Naive thymus-derived CD4-positive, alpha-beta T cell (primary cell): Measurements from ENCODE around the gene DOCK8. TPM values are rescaled to one million over a fixed set of nuclear protein-coding genes. Genes with fewer than 3 reads are reported as not detected.

ENCODE experiments used
- ATAC-seq: fragments of 150-1000 bp; cut with Tn5 transposase; 2 replicates; pipeline ENCODE4 v1.10.0; 2021; ENCODE audit warnings: mild to moderate bottlenecking, moderate library complexity
- CTCF ChIA-PET: fragments of 350-600 bp; sonication (Branson Sonifier 250); formaldehyde crosslinking; loops from one replicate; lab custom pipeline; 2021; ENCODE audit warnings: antibody characterized with exemption; lab: Charles Lee
- POLR2A ChIA-PET: fragments of 350-600 bp; sonication (Branson Sonifier 250); formaldehyde crosslinking; loops from one replicate; lab custom pipeline; 2021; ENCODE audit warnings: antibody characterized with exemption, inconsistent platforms; lab: Charles Lee
- DNase-seq, 9 donors: peaks; one replicate each; pipeline versions ENCODE4 v3.0.0 to v3.0.0-alpha.2; 2020 to 2022; ENCODE audit warnings: mixed read lengths in 1 of 9
- H3K27ac ChIP-seq: one replicate; pipeline ENCODE4 v1.7.0; 2013; ENCODE audit warnings: mild to moderate bottlenecking, low read depth, low read length, moderate library complexity
- H3K27me3 ChIP-seq, 2 donors: one replicate each; pipeline ENCODE4 v1.7.0; 2013; ENCODE audit warnings: low read length in 2 of 2, mild to moderate bottlenecking in 2 of 2, moderate library complexity in 2 of 2; ENCODE audit not compliant: control insufficient read depth in 2 of 2, insufficient read depth in 2 of 2
- H3K36me3 ChIP-seq, 3 experiments: 1 replicate in 2 of 3; 2 replicates in 1 of 3; pipeline ENCODE4 v1.7.0; 2013; ENCODE audit warnings: low read length in 3 of 3, mild to moderate bottlenecking in 3 of 3, moderate library complexity in 1 of 3; ENCODE audit not compliant: insufficient read depth in 3 of 3, control insufficient read depth in 2 of 3
- H3K4me1 ChIP-seq, 2 donors: one replicate each; pipeline ENCODE4 v1.7.0; 2013; ENCODE audit warnings: low read length in 2 of 2, mild to moderate bottlenecking in 2 of 2, moderate library complexity in 1 of 2; ENCODE audit not compliant: control insufficient read depth in 2 of 2, insufficient read depth in 2 of 2
- H3K4me3 ChIP-seq: 2 replicates; pipeline ENCODE4 v1.7.0; 2013; ENCODE audit warnings: mild to moderate bottlenecking, low read length
- H3K9me3 ChIP-seq, 3 experiments: 1 replicate in 2 of 3; 2 replicates in 1 of 3; pipeline ENCODE4 v1.7.0; 2013; ENCODE audit warnings: low read length in 3 of 3; ENCODE audit not compliant: control insufficient read depth in 2 of 3
- H3K27ac Mint-ChIP-seq, 9 donors: one replicate each; pipeline ENCODE4 v1.8.0; 2020 to 2022; ENCODE audit warnings: mixed read lengths in 9 of 9, mild to moderate bottlenecking in 8 of 9, moderate library complexity in 5 of 9, inconsistent platforms in 2 of 9
- H3K27me3 Mint-ChIP-seq, 5 donors: one replicate each; pipeline ENCODE4 v1.8.0; 2021 to 2022; ENCODE audit warnings: mixed read lengths in 5 of 5, mild to moderate bottlenecking in 1 of 5
- H3K36me3 Mint-ChIP-seq, 5 donors: one replicate each; pipeline ENCODE4 v1.8.0; 2020 to 2022; ENCODE audit warnings: mixed read lengths in 5 of 5, mild to moderate bottlenecking in 3 of 5, inconsistent platforms in 1 of 5
- H3K4me1 Mint-ChIP-seq, 7 donors: one replicate each; pipeline ENCODE4 v1.8.0; 2020 to 2022; ENCODE audit warnings: mixed read lengths in 7 of 7, mild to moderate bottlenecking in 3 of 7, inconsistent platforms in 1 of 7
- H3K4me3 Mint-ChIP-seq, 10 donors: one replicate each; pipeline ENCODE4 v1.8.0; 2020 to 2022; ENCODE audit warnings: mild to moderate bottlenecking in 10 of 10, mixed read lengths in 10 of 10, moderate library complexity in 6 of 10, inconsistent platforms in 2 of 10
- H3K9me3 Mint-ChIP-seq, 11 donors: one replicate each; pipeline ENCODE4 v1.8.0; 2020 to 2022; ENCODE audit warnings: mixed read lengths in 11 of 11, mild to moderate bottlenecking in 4 of 11, inconsistent platforms in 1 of 11, moderate library complexity in 1 of 11
- intact Hi-C, 2 donors: fragments of 100-400 bp; cut with micrococcal nuclease; formaldehyde crosslinking; loops; one replicate each; pipeline ENCODE4 v1.15.1; 2023
- polyA plus RNA-seq, 2 donors: library from polyadenylated mRNA; unstranded; fragments of 300-500 nt; fragmentation: Illumina TruSeq; gene quantifications; one replicate each; pipeline ENCODE4 v1.2.3, GENCODE V29; 2021
- total RNA-seq, 6 experiments: library from RNA in 5 of 6; stranded (reverse) in 5 of 6; gene quantifications; 1 replicate in 5 of 6; 2 replicates in 1 of 6; pipeline ENCODE4 v1.2.3 and lab custom pipeline; 2021 to 2026

The DOCK8 gene
- total and polyA plus RNA-seq, 7 experiments from 2014 or later, result 47.7 to 294 (median 225) TPM

GRCh38 chr9:488448-488847, 273.8 kb downstream of the DOCK8 start:
- Histone ChIP-seq H3K27ac (no peak overlapping the region), H3K4me3 (no peak overlapping the region), H3K27me3 (no peaks in the 10 kb centered on the region), H3K36me3 (no peaks in the 10 kb centered on the region), H3K9me3 (no peaks in the 10 kb centered on the region), H3K4me1 (no peaks in the 10 kb centered on the region)
- DNase-seq, result no peak
- ChIA-PET POLR2A (no interaction called here), CTCF (no interaction called here)
- H3K4me1 Mint-ChIP-seq, result no peaks in the 10 kb centered on the region
- no peaks in the 10 kb centered on the region for H3K27me3 Mint-ChIP-seq
- peaks cover 0 to 11% (median 8%) of the 10 kb centered on the region in 5 donors for H3K36me3 Mint-ChIP-seq
- peaks cover 0 to 16% (median 2%) of the 10 kb centered on the region in 11 donors for H3K9me3 Mint-ChIP-seq
- intact Hi-C loops, result no loop called here
- ATAC-seq, result no peak
- no peak overlapping the region for H3K4me3 Mint-ChIP-seq
- H3K27ac Mint-ChIP-seq, result peak overlapping the region in 2 of 9 donors; percentile 4 to 14

GRCh38 chr9:489198-490197, 274.8 kb downstream of the DOCK8 start:
- Histone ChIP-seq H3K4me1 (no peaks in the 10 kb centered on the region), H3K4me3 (no peak overlapping the region), H3K27me3 (no peaks in the 10 kb centered on the region), H3K36me3 (no peaks in the 10 kb centered on the region), H3K9me3 (no peaks in the 10 kb centered on the region), H3K27ac (no peak overlapping the region)
- intact Hi-C loops, result no loop called here
- no peak overlapping the region for H3K27ac Mint-ChIP-seq
- H3K4me3 Mint-ChIP-seq, result no peak overlapping the region
- DNase-seq (no peak), ATAC-seq (no peak)
- ChIA-PET POLR2A (no interaction called here), CTCF (interaction anchor here (0.6 kb wide), 1 partner anchor 14 kb away, joined by 3 read pairs; no protein-coding TSS in a partner anchor)
- H3K27me3 Mint-ChIP-seq, result no peaks in the 10 kb centered on the region
- H3K4me1 Mint-ChIP-seq, result peaks cover 0 to 3% (median 0%) of the 10 kb centered on the region in 7 donors
- peaks cover 0 to 9% (median 0%) of the 10 kb centered on the region in 5 donors for H3K36me3 Mint-ChIP-seq
- H3K9me3 Mint-ChIP-seq, result peaks cover 0 to 5% (median 0%) of the 10 kb centered on the region in 11 donors

DNA sequence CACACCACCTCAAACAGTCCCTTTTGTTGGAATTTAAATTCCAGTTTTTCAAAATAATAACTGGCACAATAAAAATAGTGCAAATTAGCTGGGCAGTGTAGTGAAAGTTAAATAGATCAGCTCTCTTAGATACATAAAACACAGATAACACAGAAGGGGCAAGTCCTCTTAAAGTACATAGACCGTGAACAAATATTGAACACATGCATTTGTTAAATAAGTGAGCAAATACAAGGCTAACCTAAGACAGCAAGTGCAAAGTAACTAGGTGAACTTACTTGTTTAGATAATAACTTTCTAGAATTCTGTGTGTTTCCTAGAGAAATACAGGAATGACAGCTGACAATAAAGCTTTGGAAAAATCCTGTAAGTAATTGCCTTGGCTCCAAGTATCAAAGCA, 280.1 kb downstream of the DOCK8 start:
- Mint-ChIP-seq H3K4me1 (peaks cover 0 to 4% (median 0%) of the 10 kb centered on the region in 7 donors), H3K27ac (no peak overlapping the region)

DNA sequence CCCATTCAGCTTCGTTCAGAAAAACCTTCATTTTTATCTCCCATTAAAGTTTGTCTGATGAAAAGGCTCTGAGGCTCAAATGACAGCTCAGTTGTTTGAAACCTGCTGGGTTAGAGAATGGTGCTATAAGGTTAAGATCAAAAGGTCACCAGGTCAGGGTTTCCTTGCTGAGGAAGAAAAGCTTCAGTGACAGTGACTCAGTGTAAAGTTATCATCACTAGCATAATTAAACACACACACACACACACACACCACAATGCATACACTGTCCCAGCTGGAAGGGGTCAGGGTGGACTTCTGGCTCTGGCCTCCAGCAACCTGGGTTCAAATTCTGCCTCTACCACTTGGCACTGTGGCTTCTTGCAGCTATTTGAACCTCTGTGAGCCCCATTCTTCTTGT, 281.1 kb downstream of the DOCK8 start:
- no peak overlapping the region for H3K4me3 ChIP-seq
- no peaks in the 10 kb centered on the region for H3K9me3 Mint-ChIP-seq
- no peaks in the 10 kb centered on the region for H3K9me3 ChIP-seq
- H3K4me1 Mint-ChIP-seq, result peaks cover 0 to 4% (median 0%) of the 10 kb centered on the region in 7 donors
- H3K4me3 Mint-ChIP-seq, result no peak overlapping the region
- no peaks in the 10 kb centered on the region for H3K4me1 ChIP-seq
- H3K27ac Mint-ChIP-seq, result no peak overlapping the region
- no peak overlapping the region for H3K27ac ChIP-seq
- H3K27me3 Mint-ChIP-seq, result peaks cover 0 to 27% (median 0%) of the 10 kb centered on the region in 5 donors
- peaks cover 0 to 10% (median 0%) of the 10 kb centered on the region in 5 donors for H3K36me3 Mint-ChIP-seq
- ATAC-seq, result no peak
- no peaks in the 10 kb centered on the region for H3K27me3 ChIP-seq
- intact Hi-C loops, result no loop called here
- POLR2A ChIA-PET, result interaction anchor here (1.4 kb wide), 1 partner anchor 11 kb away, joined by 16 read pairs; no protein-coding TSS in a partner anchor
- CTCF ChIA-PET, result no interaction called here
- H3K36me3 ChIP-seq, result no peaks in the 10 kb centered on the region
- DNase-seq, result no peak

More for the DNA sequence above, 280.1 kb downstream of the DOCK8 start:
- H3K4me3 Mint-ChIP-seq, result no peak overlapping the region
- DNase-seq (no peak), ATAC-seq (no peak)
- ChIA-PET POLR2A (interaction anchor here (0.8 kb wide), 1 partner anchor 9 kb away, joined by 3 read pairs; no protein-coding TSS in a partner anchor), CTCF (no interaction called here)
- H3K27ac ChIP-seq, result no peak overlapping the region
- no peaks in the 10 kb centered on the region for H3K4me1 ChIP-seq
- H3K27me3 ChIP-seq, result no peaks in the 10 kb centered on the region
- H3K36me3 Mint-ChIP-seq, result peaks cover 0 to 10% (median 0%) of the 10 kb centered on the region in 5 donors
- H3K36me3 ChIP-seq, result no peaks in the 10 kb centered on the region
- intact Hi-C loops, result no loop called here
- H3K9me3 ChIP-seq, result no peaks in the 10 kb centered on the region
- H3K4me3 ChIP-seq, result no peak overlapping the region
- no peaks in the 10 kb centered on the region for H3K9me3 Mint-ChIP-seq
- peaks cover 0 to 19% (median 0%) of the 10 kb centered on the region in 5 donors for H3K27me3 Mint-ChIP-seq

DNA sequence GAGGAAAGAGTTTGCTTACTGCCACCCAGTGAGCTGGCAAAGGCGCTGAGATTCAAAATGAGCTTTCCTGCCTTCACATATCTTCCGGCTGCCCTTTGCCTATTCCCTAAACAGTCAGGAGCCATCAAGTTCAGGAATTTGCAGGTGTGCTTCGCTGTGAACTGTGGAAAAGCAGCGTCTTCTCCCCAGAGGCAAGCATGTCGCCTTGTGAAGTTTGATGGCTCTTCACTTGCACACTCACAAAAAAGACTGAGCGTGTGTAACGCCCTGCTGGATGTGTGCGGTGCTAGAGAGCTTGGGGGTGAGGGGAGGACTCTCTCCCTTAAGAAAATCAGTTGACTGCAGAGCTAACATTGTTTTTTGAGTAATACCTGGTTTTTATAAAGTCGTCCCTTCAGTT, 288.7 kb downstream of the DOCK8 start:
- peaks cover 0 to 2% (median 0%) of the 10 kb centered on the region in 11 donors for H3K9me3 Mint-ChIP-seq
- Histone ChIP-seq H3K27me3 (peaks cover 0 to 4% of the 10 kb centered on the region in 2 donors), H3K4me3 (peak overlapping the region; percentile 74), H3K27ac (peak overlapping the region; percentile 46), H3K4me1 (peaks cover 0 to 9% of the 10 kb centered on the region in 2 donors), H3K36me3 (no peaks in the 10 kb centered on the region), H3K9me3 (no peaks in the 10 kb centered on the region)
- peak in 5 of 9 donors; percentile 11 to 36 (median 24) for DNase-seq
- H3K27ac Mint-ChIP-seq, result peak overlapping the region in 8 of 9 donors; percentile 44 to 95 (median 89)
- ChIA-PET CTCF (interaction anchor here (0.8 to 2.2 kb wide), 7 partner anchors 12 to 44 kb away, joined by 4 to 8 read pairs (median 5); no protein-coding TSS in a partner anchor), POLR2A (interaction anchor here (0.9 to 2.9 kb wide), 13 partner anchors 9 to 49 kb away, joined by 3 to 18 read pairs (median 4); no protein-coding TSS in a partner anchor)
- H3K4me3 Mint-ChIP-seq, result peak overlapping the region; percentile 81 to 96 (median 90)
- peaks cover 7 to 32% (median 24%) of the 10 kb centered on the region in 7 donors for H3K4me1 Mint-ChIP-seq
- H3K36me3 Mint-ChIP-seq, result peaks cover 0 to 2% (median 0%) of the 10 kb centered on the region in 5 donors
- ATAC-seq, result no peak
- intact Hi-C loops, result loop anchor here in 1 of 2 donors (10.0 kb wide), 1 partner anchor 229 kb away; no protein-coding TSS in a partner anchor
- peaks cover 0 to 51% (median 13%) of the 10 kb centered on the region in 5 donors for H3K27me3 Mint-ChIP-seq
